ENCODE data around the gene MTHFD1. TPM values are rescaled to one million over a fixed set of nuclear protein-coding genes. Genes with fewer than 3 reads are reported as not detected.

Gene MTHFD1
- total RNA-seq, 2 donors from 2014 or later = 29.0 to 31.1 TPM

DNA sequence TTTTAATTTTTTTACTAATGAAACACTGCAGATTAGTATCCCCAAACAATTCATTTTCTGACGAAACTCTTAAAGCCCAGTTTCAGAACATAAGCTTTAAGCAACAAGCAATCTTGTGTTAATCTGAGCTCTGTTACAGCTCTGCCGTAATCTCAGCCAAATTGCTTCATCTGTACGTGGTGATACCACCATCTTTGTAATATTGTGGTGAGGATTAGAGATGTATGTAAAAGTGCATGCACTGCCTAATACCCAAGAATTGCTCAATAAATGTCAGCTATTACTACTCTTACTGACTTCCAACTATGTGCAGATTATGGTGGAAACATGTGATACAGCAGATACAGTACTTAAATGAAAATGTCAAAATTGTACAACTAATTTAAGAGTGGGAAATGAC, 78.9 kb downstream of the MTHFD1 start:
- ATAC-seq (no peak), DNase-seq (no peak)
- peaks cover 27% of the 10 kb centered on the region for H3K4me1 Mint-ChIP-seq
- H3K36me3 Mint-ChIP-seq (ENCODE audit: low read depth) = peaks cover 2% of the 10 kb centered on the region
- H3K9me3 ChIP-seq (ENCODE audit: control insufficient read depth, low read length, poor library complexity, severe bottlenecking) = no peaks in the 10 kb centered on the region
- H3K27ac Mint-ChIP-seq = no peak overlapping the region
- no peak overlapping the region for H3K4me3 Mint-ChIP-seq
- H3K27me3 Mint-ChIP-seq = no peaks in the 10 kb centered on the region

- ATAC-seq = no peak
- Mint-ChIP-seq H3K27me3 (no peaks in the 10 kb centered on the region), H3K36me3 (ENCODE audit: low read depth) (peaks cover 2% of the 10 kb centered on the region), H3K4me3 (no peak overlapping the region), H3K27ac (no peak overlapping the region), H3K4me1 (peaks cover 27% of the 10 kb centered on the region)
- no peaks in the 10 kb centered on the region for H3K9me3 ChIP-seq (ENCODE audit: control insufficient read depth, low read length, poor library complexity, severe bottlenecking)
- DNase-seq = no peak
Measured at GRCh38 chr14:64467566-64467965, 79.4 kb downstream of the MTHFD1 start.

- peak overlapping the region; percentile 72 for H3K27ac Mint-ChIP-seq
- H3K27me3 Mint-ChIP-seq = no peaks in the 10 kb centered on the region
- ATAC-seq (no peak), DNase-seq (no peak)
- no peaks in the 10 kb centered on the region for H3K9me3 ChIP-seq (ENCODE audit: control insufficient read depth, low read length, poor library complexity, severe bottlenecking)
- H3K4me3 Mint-ChIP-seq = no peak overlapping the region
- peaks cover 27% of the 10 kb centered on the region for H3K4me1 Mint-ChIP-seq
- H3K36me3 Mint-ChIP-seq (ENCODE audit: low read depth) = peaks cover 2% of the 10 kb centered on the region
Measured at GRCh38 chr14:64468451-64468850, 80.3 kb downstream of the MTHFD1 start.

DNA sequence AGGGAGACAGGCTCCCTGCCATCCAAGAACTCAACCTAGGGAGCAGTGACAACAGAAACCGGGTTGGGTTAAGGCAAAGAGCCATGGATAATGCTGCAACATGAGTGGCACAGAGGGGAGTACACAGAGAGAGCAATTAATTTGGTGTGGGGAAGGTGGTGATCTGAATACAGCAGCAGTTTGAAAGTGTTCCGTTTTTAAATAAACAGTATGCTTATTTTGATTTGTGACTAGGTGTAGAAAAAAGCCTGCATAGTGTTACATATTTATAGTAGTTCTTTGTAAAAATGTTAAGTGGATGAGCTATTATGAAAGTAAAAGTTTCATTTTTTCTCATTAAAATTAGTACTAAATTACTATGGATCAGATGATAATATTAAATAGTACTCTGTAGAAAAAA, 85.9 kb downstream of the MTHFD1 start:
- H3K27ac Mint-ChIP-seq = no peak overlapping the region
- H3K4me1 Mint-ChIP-seq = peaks cover 7% of the 10 kb centered on the region
- H3K36me3 Mint-ChIP-seq (ENCODE audit: low read depth) = no peaks in the 10 kb centered on the region
- DNase-seq = no peak
- H3K4me3 Mint-ChIP-seq = no peak overlapping the region
- no peak for ATAC-seq
- H3K27me3 Mint-ChIP-seq = no peaks in the 10 kb centered on the region
- no peaks in the 10 kb centered on the region for H3K9me3 ChIP-seq (ENCODE audit: control insufficient read depth, low read length, poor library complexity, severe bottlenecking)

- Mint-ChIP-seq H3K4me1 (peaks cover 7% of the 10 kb centered on the region), H3K36me3 (ENCODE audit: low read depth) (no peaks in the 10 kb centered on the region), H3K27ac (no peak overlapping the region), H3K4me3 (no peak overlapping the region), H3K27me3 (no peaks in the 10 kb centered on the region)
- ATAC-seq (no peak), DNase-seq (no peak)
- no peaks in the 10 kb centered on the region for H3K9me3 ChIP-seq (ENCODE audit: control insufficient read depth, low read length, poor library complexity, severe bottlenecking)
Measured at GRCh38 chr14:64474698-64475097, 86.5 kb downstream of the MTHFD1 start.

- no peak for DNase-seq
- Mint-ChIP-seq H3K36me3 (ENCODE audit: low read depth) (no peaks in the 10 kb centered on the region), H3K27ac (no peak overlapping the region), H3K4me3 (no peak overlapping the region), H3K4me1 (peaks cover 8% of the 10 kb centered on the region), H3K27me3 (no peaks in the 10 kb centered on the region)
- no peak for ATAC-seq
- no peaks in the 10 kb centered on the region for H3K9me3 ChIP-seq (ENCODE audit: control insufficient read depth, low read length, poor library complexity, severe bottlenecking)
Measured at GRCh38 chr14:64475585-64476273, 87.6 kb downstream of the MTHFD1 start.

DNA sequence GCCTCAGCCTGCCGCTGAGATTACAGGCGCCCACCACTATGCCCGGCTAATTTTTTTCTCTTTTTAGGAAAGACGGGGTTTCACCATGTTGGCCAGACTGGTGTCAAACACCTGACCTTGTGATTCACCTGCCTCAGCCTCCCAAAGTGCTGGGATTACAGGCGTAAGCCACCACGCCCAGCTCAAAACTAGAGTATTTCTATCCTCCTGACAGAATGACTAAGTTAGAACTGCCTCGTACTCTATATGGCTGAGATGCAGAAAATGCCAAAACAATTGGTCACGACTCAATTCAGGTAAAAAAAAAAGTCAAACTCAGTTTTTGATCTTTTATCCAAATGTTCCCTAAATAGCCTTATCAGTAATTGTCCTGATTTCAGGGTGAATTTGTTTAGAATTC, 88.3 kb downstream of the MTHFD1 start:
- H3K36me3 Mint-ChIP-seq (ENCODE audit: low read depth) = no peaks in the 10 kb centered on the region
- ATAC-seq = no peak
- peaks cover 8% of the 10 kb centered on the region for H3K4me1 Mint-ChIP-seq
- no peaks in the 10 kb centered on the region for H3K9me3 ChIP-seq (ENCODE audit: control insufficient read depth, low read length, poor library complexity, severe bottlenecking)
- no peaks in the 10 kb centered on the region for H3K27me3 Mint-ChIP-seq
- DNase-seq = no peak
- no peak overlapping the region for H3K4me3 Mint-ChIP-seq
- no peak overlapping the region for H3K27ac Mint-ChIP-seq

DNA sequence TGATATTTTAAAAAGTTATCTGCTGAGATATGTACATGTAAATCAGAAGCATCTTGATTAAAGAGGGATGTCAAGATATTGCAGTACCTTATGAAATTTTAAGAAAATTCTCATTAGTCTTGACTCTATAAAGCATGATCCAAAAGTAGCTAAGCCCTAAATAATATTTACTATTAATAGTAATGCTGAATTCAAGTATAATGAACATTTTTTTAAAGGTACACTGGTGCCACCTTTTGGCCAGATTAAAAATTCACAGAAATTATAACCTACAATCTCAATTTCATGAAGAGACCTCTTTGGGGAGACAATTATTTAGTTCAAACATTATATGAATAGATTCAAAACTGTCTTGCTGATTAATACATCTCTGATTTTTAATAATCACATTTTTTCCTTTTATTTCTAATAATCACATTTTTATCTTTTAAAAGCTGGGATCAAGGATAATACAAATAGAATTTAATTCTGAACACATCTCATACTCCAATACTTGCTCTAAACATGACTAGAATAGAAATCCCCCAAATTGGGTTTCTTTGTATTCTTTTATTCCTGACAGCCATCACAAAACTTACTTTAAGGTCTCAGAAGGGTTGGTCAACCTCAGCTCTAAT, 90.6 kb downstream of the MTHFD1 start:
- no peak for ATAC-seq
- H3K36me3 Mint-ChIP-seq (ENCODE audit: low read depth) = no peaks in the 10 kb centered on the region
- no peaks in the 10 kb centered on the region for H3K9me3 ChIP-seq (ENCODE audit: control insufficient read depth, low read length, poor library complexity, severe bottlenecking)
- no peaks in the 10 kb centered on the region for H3K27me3 Mint-ChIP-seq
- no peak overlapping the region for H3K27ac Mint-ChIP-seq
- DNase-seq = no peak
- H3K4me3 Mint-ChIP-seq = no peak overlapping the region
- peaks cover 8% of the 10 kb centered on the region for H3K4me1 Mint-ChIP-seq

DNA sequence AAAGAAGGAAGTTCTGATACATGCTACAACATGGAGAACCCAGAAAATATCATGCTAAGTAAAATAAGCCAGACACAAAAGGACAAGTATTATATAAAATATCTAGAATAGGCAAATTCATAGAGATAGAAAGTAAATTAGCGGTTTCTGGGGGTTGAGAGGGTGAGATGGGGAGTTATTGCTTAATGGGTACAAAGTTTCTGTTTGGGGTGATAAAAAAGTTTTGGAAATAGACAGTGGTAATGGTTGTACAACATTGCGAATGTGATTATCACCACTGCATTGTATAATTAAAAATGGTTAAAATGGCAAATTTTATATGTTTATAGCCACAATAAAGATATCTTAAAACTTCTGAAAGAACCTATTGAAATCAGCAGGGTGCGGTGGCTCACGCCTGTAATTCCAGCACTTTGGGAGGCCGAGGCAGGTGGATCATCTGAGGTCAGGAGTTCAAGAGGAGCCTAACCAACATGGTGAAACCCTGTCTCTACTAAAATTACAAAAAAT, 100.5 kb downstream of the MTHFD1 start:
- no peak for ATAC-seq
- no peak overlapping the region for H3K27ac Mint-ChIP-seq
- no peak overlapping the region for H3K4me3 Mint-ChIP-seq
- H3K4me1 Mint-ChIP-seq = peaks cover 31% of the 10 kb centered on the region
- H3K27me3 Mint-ChIP-seq = no peaks in the 10 kb centered on the region
- no peaks in the 10 kb centered on the region for H3K9me3 ChIP-seq (ENCODE audit: control insufficient read depth, low read length, poor library complexity, severe bottlenecking)
- H3K36me3 Mint-ChIP-seq (ENCODE audit: low read depth) = peaks cover 6% of the 10 kb centered on the region
- no peak for DNase-seq

- Mint-ChIP-seq H3K4me1 (peaks cover 43% of the 10 kb centered on the region), H3K36me3 (ENCODE audit: low read depth) (peaks cover 9% of the 10 kb centered on the region), H3K27ac (peak overlapping the region; percentile 9), H3K27me3 (no peaks in the 10 kb centered on the region), H3K4me3 (peak overlapping the region; percentile 53)
- H3K9me3 ChIP-seq (ENCODE audit: control insufficient read depth, low read length, poor library complexity, severe bottlenecking) = no peaks in the 10 kb centered on the region
- DNase-seq = no peak
- no peak for ATAC-seq
Measured at GRCh38 chr14:64491637-64492036, 103.5 kb downstream of the MTHFD1 start.

DNA sequence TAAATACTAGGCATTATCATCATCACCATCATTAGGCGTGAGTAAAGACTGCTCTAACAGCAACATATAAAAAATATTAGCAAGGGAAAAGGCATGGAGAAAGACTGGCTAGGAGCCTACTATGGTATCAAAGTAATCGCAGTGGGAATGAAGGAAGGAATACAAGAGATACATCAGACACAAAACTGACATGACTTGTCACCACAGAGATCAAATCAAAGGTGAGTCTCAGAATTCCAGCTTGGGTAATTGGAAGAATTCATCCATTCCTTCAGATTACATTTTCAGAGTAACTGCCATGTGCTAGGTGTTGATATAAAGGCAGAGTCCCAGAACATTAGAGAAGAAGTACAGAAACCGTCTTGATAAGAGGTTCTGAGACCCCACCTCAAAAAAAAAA, 105.3 kb downstream of the MTHFD1 start:
- H3K9me3 ChIP-seq (ENCODE audit: control insufficient read depth, low read length, poor library complexity, severe bottlenecking) = no peaks in the 10 kb centered on the region
- peaks cover 9% of the 10 kb centered on the region for H3K36me3 Mint-ChIP-seq (ENCODE audit: low read depth)
- ATAC-seq = no peak
- DNase-seq = no peak
- peak overlapping the region; percentile 74 for H3K27ac Mint-ChIP-seq
- H3K4me3 Mint-ChIP-seq = peak overlapping the region; percentile 25
- peaks cover 49% of the 10 kb centered on the region for H3K4me1 Mint-ChIP-seq
- H3K27me3 Mint-ChIP-seq = no peaks in the 10 kb centered on the region

- Mint-ChIP-seq H3K4me1 (peaks cover 56% of the 10 kb centered on the region), H3K27me3 (no peaks in the 10 kb centered on the region), H3K27ac (no peak overlapping the region), H3K4me3 (no peak overlapping the region), H3K36me3 (ENCODE audit: low read depth) (peaks cover 9% of the 10 kb centered on the region)
- no peak for ATAC-seq
- no peaks in the 10 kb centered on the region for H3K9me3 ChIP-seq (ENCODE audit: control insufficient read depth, low read length, poor library complexity, severe bottlenecking)
- DNase-seq = no peak
Measured at GRCh38 chr14:64495252-64495651, 107.1 kb downstream of the MTHFD1 start.

DNA sequence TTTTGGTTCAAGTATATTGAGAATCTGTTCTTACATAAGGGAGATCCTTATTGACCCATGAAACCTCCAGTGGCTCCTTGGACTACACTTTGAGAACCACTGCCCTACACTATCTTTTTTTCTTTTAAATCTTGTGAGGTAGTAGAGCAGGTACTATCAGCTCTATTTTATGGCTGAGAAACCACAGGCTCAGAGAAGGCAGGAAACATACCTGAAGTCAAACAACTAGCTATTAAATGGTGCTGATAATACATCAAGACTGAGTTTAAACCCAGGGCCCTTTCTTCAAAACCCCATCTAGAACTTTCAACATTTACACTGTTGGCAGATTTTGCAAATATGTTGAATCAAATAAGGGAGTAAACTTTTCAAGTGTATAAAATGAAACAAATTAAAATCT, 108.6 kb downstream of the MTHFD1 start:
- ATAC-seq = peak; percentile 28
- no peak for DNase-seq
- Mint-ChIP-seq H3K36me3 (ENCODE audit: low read depth) (peaks cover 9% of the 10 kb centered on the region), H3K4me3 (peak overlapping the region; percentile 43), H3K27ac (no peak overlapping the region), H3K4me1 (peaks cover 52% of the 10 kb centered on the region), H3K27me3 (no peaks in the 10 kb centered on the region)
- no peaks in the 10 kb centered on the region for H3K9me3 ChIP-seq (ENCODE audit: control insufficient read depth, low read length, poor library complexity, severe bottlenecking)

- Mint-ChIP-seq H3K27me3 (no peaks in the 10 kb centered on the region), H3K4me3 (peak overlapping the region; percentile 82), H3K4me1 (peaks cover 45% of the 10 kb centered on the region), H3K27ac (peak overlapping the region; percentile 99), H3K36me3 (ENCODE audit: low read depth) (peaks cover 3% of the 10 kb centered on the region)
- DNase-seq (no peak), ATAC-seq (no peak)
- H3K9me3 ChIP-seq (ENCODE audit: control insufficient read depth, low read length, poor library complexity, severe bottlenecking) = no peaks in the 10 kb centered on the region
Measured at GRCh38 chr14:64500088-64500487, 111.9 kb downstream of the MTHFD1 start.
